Stimulated activated CD4-positive, alpha-beta T cell treated with anti-CD3 and anti-CD28 coated beads, Interleukin-12 subunit alpha, Interleukin-12 subunit beta, amount 100 ng/mL, for 4 hours (primary cell): Measurements from ENCODE around the gene OR4C11.

Source experiments
- DNase-seq: peaks from one replicate; pipeline ENCODE4 v3.0.0-alpha.2; 2020

Gene OR4C11

GRCh38 chr11:55607545-55607944 is at the start of gene OR4C11:
TSS of gene OR4C11 (minus strand) at chr11:55607645. CDS start at chr11:55604373, 3,272 bp downstream.
- no peak for DNase-seq

- no peak for DNase-seq
These were observed 47.7 kb upstream of the OR4C11 start for GRCh38 chr11:55655096-55655495.

- DNase-seq, result no peak
These were observed 45.1 kb upstream of the OR4C11 start for GRCh38 chr11:55652560-55652959.

- no peak for DNase-seq
These were observed 40.6 kb upstream of the OR4C11 start, which contains the start of gene OR4S2 for GRCh38 chr11:55648027-55648426. TSS of gene OR4S2 (plus strand) at chr11:55648327. CDS start at chr11:55650904, 2,577 bp downstream.

DNA sequence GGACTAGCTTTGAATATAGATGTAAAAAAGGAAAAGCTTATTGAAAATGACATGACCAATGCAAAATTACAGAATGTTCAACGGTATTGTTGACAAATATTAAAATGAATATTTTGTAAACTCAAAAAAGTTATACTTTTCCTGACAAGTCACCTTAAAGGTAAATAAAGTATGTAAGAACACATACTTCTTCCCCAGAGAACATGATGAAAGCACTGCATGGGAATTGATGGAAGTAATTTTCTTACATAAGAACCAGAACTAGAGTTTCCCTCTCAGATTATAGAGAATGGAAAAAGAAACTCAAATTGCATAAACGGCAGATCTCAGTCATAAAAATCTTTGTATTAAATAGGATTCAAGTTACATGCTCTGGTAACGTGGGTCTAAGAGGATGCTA is 27.4 kb upstream of the OR4C11 start, which contains the start of gene OR4P4:
Gene OR4P4 (plus strand): TSS at position 301 of the 400 bp plus-strand sequence.
- DNase-seq, result no peak

DNA sequence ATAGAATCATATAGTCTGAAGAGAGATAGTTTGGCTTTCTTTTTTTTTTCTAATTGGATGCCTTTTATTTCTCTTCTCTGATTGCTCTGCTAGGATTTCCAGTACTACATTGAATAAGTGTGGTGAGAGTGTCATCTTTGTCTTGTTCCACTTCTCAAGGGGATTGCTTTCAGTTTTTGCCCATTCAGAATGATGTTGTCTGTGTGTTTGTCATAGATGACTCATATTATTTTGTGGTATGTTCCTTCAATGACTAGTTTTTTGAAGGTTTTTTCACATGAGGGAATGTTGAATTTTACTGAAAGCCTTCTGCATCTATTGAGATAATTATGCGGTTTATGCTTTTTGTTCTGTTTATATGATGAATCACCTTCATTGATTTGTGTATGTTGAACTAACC is 17.1 kb upstream of the OR4C11 start:
- no peak for DNase-seq

GRCh38 chr11:55572548-55572947 is 34.9 kb downstream of the OR4C11 start:
- DNase-seq, result no peak

GRCh38 chr11:55571828-55572227 is 35.6 kb downstream of the OR4C11 start, which contains the start of gene OR4C16:
TSS of gene OR4C16 (plus strand) at chr11:55572128. CDS start at chr11:55572128, 0 bp downstream.
- DNase-seq, result no peak

- no peak for DNase-seq
These were observed 53.3 kb downstream of the OR4C11 start, which contains the start of gene OR4C15 for GRCh38 chr11:55554169-55554568. TSS of gene OR4C15 (plus strand) at chr11:55554469. CDS start at chr11:55554469, 0 bp downstream.
